ENCODE data around the gene CCR6. TPM values are rescaled to one million over a fixed set of nuclear protein-coding genes. Genes with fewer than 3 reads are reported as not detected.

CCR6 gene
- total and polyA plus RNA-seq, 5 experiments from 2014 or later, result 0.10 to 1.1 (median 0.27) TPM

DNA sequence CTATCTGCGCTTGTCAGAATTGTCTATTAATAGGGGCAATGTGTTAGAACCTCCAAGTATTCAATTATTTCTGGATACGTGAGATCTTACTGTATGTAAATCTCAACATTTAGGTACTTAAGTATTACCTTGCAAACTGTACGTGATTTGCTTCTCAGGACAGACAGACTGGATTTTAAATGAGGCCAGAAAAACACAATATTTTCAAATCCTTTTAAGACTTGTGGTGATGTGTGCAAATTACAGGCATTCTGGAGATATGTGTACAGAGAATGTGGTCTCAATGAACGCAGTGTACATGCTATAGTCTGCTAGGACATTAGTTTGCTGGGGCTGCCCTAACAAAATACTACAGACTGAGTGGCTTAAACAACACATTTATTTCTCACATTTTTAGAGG lies 16.9 kb downstream of the CCR6 start:
- peak overlapping the region in 1 of 10 donors; percentile 45 for H3K27ac Mint-ChIP-seq
- POLR2A ChIA-PET, result no interaction called here

DNA sequence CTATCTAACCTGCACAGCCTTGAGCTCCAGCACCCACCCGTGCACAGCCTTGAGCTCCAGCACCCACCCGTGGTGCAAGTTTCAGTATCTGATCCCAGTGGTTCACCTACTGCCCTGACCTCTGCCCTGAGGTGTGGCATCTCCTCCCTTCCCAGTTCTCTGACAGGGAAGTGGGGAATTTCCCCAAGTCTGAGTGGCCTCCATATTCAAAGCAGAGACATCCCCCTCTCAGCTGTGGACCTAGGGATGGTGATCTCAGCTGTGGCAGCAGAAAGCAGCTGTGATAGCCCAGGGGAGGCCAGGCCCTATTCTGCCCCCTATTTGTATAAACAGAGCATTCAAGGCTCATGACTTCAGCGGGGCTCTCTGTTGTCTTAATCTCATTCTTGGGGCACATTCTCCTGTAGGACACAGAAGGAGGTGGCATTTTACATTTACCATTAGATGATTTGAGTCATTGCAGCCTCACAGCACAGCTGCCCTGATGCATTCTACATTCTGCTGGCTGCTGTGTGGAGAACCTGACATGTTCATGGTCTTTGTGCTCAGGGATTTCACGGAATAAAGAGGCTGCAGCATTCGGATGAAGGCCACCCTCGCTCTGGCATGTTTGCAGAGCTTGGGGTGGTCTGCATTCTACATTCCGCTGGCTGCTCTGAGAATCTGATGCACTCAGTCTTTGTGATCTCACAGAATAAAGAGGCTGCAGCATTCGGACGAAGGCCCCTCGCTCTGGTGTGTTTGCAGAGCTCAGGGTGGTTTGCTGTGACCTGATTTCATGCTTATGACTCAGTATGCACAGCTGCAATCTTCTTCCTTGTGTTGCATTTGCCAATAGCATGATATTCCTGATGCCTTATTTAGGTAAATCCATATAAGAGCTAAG lies 17.9 kb downstream of the CCR6 start:
- POLR2A ChIA-PET, result no interaction called here
- Mint-ChIP-seq H3K4me1 (peaks cover 0 to 33% (median 7%) of the 10 kb centered on the region in 4 donors), H3K27ac (peak overlapping the region in 2 of 10 donors; percentile 32 to 45), H3K4me3 (no peak overlapping the region), H3K9me3 (no peaks in the 10 kb centered on the region), H3K36me3 (no peaks in the 10 kb centered on the region), H3K27me3 (peaks cover 0 to 24% (median 12%) of the 10 kb centered on the region in 5 donors)
- no peak for DNase-seq
- no peak for ATAC-seq

More for the DNA sequence above, 16.9 kb downstream of the CCR6 start:
- peaks cover 0 to 15% (median 10%) of the 10 kb centered on the region in 5 donors for H3K27me3 Mint-ChIP-seq
- ATAC-seq (no peak), DNase-seq (no peak)
- no peak overlapping the region for H3K4me3 Mint-ChIP-seq
- no peaks in the 10 kb centered on the region for H3K9me3 Mint-ChIP-seq
- H3K4me1 Mint-ChIP-seq, result peaks cover 0 to 33% (median 7%) of the 10 kb centered on the region in 4 donors
- H3K36me3 Mint-ChIP-seq, result no peaks in the 10 kb centered on the region

DNA sequence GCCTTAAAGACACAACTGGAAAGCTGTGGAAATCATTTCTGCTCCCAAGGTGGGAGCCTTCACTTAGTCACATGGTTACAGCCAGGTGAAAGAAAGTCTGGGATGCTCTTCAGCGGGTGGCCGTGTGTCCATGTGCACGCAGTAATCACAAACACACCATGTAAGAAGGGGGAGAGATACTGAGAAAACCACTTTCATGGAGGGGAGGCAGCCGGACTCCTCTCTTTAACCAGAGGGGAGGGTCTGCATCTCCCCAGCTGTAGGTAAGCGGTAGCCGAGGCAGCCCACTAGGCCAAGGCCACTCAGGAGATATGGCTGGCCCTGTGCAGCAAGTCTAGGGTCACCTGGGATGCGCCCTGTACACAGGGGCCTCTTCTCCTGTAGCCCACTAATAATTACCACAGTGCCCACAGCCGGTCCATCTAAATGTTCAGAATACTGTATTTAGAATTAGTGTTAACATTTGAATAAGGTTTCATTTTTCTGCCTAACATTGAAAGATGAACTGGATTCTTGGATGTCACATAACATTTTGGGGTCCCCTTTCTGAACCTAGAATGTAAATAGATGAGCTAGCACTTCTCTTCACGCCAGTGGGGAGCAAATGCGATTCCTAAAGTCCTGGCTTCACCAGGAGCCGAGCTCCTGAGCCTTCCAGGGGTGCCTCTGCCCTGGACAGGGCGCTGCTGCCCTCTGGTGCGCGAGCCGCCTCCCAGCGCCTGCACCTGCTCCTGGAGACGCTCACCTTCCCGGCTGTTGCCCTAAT lies 19.0 kb downstream of the CCR6 start:
- no peaks in the 10 kb centered on the region for H3K36me3 Mint-ChIP-seq
- ATAC-seq (peak; percentile 53 to 73), DNase-seq (peak in 8 of 10 donors; percentile 6 to 37 (median 30))
- POLR2A ChIA-PET, result no interaction called here
- no peak overlapping the region for H3K4me3 Mint-ChIP-seq
- H3K4me1 Mint-ChIP-seq, result peaks cover 0 to 28% (median 7%) of the 10 kb centered on the region in 4 donors
- peaks cover 0 to 24% (median 12%) of the 10 kb centered on the region in 5 donors for H3K27me3 Mint-ChIP-seq
- no peaks in the 10 kb centered on the region for H3K9me3 Mint-ChIP-seq
- no peak overlapping the region for H3K27ac Mint-ChIP-seq

DNA sequence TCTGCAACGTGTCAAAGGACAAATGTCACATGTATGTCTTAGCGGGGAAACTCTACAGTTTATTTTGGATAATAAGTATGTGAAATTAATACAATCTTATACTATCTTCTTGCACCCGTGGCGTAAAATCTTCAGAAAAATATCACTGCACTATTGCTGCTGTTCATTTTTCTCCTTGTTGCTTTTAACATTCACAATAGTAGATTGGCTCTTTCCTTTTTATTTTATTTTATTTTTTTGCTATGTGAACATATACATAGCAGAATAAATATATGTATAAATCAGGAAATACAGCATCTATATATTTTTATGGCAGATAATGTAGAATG lies 19.5 kb downstream of the CCR6 start:
- Mint-ChIP-seq H3K4me1 (peaks cover 0 to 26% (median 4%) of the 10 kb centered on the region in 4 donors), H3K36me3 (no peaks in the 10 kb centered on the region), H3K27ac (no peak overlapping the region), H3K27me3 (peaks cover 0 to 24% (median 12%) of the 10 kb centered on the region in 5 donors), H3K4me3 (no peak overlapping the region), H3K9me3 (no peaks in the 10 kb centered on the region)
- no peak for ATAC-seq
- POLR2A ChIA-PET, result no interaction called here
- DNase-seq, result no peak

DNA sequence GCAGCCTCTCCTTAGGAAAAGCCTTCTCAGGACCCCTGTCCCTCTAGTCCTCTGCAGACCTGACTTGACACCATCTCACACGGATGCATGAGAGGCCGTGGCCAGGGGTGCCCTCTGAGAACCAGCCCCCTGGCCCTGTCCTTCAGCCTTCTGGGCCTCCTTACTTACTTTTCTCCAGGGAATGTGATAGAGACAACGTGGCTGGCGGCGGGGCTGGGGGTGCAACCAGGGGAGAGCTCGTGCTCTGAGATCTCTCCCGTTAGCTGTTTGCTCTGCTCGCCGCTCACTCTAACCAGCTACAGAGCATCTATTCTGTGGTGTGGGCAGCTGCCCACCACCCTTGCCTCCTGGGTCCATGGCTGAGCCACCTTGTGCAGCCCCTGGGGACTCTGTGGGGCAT lies 20.1 kb downstream of the CCR6 start:
- Mint-ChIP-seq H3K27me3 (peaks cover 0 to 21% (median 12%) of the 10 kb centered on the region in 5 donors), H3K9me3 (no peaks in the 10 kb centered on the region), H3K36me3 (no peaks in the 10 kb centered on the region), H3K4me3 (no peak overlapping the region), H3K27ac (no peak overlapping the region), H3K4me1 (peaks cover 0 to 26% (median 0%) of the 10 kb centered on the region in 4 donors)
- DNase-seq, result no peak
- ATAC-seq, result no peak
- POLR2A ChIA-PET, result no interaction called here

DNA sequence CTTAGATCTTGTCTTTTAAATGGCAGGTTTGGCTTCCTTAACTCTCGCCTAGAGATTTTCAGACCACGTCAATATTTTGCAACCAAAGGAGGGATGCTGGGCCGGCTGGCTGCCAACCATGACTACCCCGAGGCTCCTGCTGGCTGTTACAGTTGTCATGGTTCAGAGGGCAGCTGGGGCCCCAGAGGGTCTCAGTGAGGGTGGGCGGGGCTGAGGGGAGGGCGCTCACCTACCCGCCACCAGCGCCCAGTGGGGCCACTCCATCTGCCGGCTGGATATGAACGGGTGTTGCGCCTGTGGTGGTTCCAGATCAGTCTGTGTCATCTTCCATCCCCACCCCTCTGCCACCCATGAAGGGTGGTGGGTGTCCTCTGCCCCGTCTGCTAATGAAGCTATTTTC lies 22.6 kb downstream of the CCR6 start:
- POLR2A ChIA-PET, result no interaction called here
- H3K36me3 Mint-ChIP-seq, result no peaks in the 10 kb centered on the region
- H3K4me3 Mint-ChIP-seq, result no peak overlapping the region
- no peak for DNase-seq
- H3K4me1 Mint-ChIP-seq, result peaks cover 0 to 20% (median 0%) of the 10 kb centered on the region in 4 donors
- no peak for ATAC-seq
- H3K9me3 Mint-ChIP-seq, result no peaks in the 10 kb centered on the region
- H3K27me3 Mint-ChIP-seq, result peaks cover 0 to 21% (median 12%) of the 10 kb centered on the region in 5 donors
- no peak overlapping the region for H3K27ac Mint-ChIP-seq

DNA sequence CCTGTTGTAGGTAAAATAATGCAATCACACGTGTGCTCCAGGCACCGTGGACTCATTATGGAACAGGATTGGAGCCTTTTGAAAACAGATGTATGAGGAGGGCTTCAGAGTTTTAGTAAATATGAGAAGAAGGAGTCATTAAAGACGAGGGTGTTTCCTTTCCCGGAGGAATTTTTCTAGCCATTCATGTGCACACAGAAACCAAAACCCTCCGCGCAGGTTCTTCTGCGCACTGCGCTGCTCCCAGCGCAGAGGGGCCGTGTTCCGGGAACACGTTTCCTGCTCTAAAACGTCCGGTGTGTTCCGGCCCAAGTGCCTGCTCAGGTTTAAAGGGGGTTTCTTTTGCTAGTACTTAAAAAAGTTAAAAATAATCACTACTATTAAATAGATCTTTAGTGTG lies 23.2 kb downstream of the CCR6 start:
- peak overlapping the region in 3 of 10 donors; percentile 15 to 20 (median 17) for H3K4me3 Mint-ChIP-seq
- H3K4me1 Mint-ChIP-seq, result peaks cover 0 to 15% (median 0%) of the 10 kb centered on the region in 4 donors
- POLR2A ChIA-PET, result no interaction called here
- no peak for DNase-seq
- H3K9me3 Mint-ChIP-seq, result no peaks in the 10 kb centered on the region
- H3K36me3 Mint-ChIP-seq, result no peaks in the 10 kb centered on the region
- peaks cover 0 to 21% (median 12%) of the 10 kb centered on the region in 5 donors for H3K27me3 Mint-ChIP-seq
- no peak overlapping the region for H3K27ac Mint-ChIP-seq
- no peak for ATAC-seq

DNA sequence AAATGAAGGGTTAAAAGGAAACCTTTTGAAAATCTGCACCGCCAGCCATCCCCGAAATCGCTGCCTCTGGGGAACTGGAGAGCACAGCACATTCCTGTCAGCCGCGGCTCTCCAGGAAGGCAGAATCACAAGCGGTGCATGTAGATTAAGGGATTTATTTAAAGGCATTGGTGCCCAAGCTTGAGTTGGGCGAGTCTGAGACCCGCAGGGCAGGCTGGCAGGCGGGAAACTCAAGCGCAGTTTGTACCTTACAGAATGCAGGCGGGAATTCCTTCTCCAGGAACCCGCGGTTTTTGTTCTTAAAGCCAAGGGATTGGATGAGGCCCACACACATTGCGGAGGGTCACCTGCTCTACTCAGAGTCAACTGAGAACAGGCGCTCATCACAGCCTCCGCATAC lies 24.1 kb downstream of the CCR6 start:
- no peak overlapping the region for H3K27ac Mint-ChIP-seq
- peaks cover 0 to 21% (median 12%) of the 10 kb centered on the region in 5 donors for H3K27me3 Mint-ChIP-seq
- DNase-seq (no peak), ATAC-seq (no peak)
- H3K4me1 Mint-ChIP-seq, result peaks cover 0 to 19% (median 0%) of the 10 kb centered on the region in 4 donors
- no peaks in the 10 kb centered on the region for H3K9me3 Mint-ChIP-seq
- peak overlapping the region in 1 of 10 donors; percentile 17 for H3K4me3 Mint-ChIP-seq
- POLR2A ChIA-PET, result no interaction called here
- H3K36me3 Mint-ChIP-seq, result no peaks in the 10 kb centered on the region

DNA sequence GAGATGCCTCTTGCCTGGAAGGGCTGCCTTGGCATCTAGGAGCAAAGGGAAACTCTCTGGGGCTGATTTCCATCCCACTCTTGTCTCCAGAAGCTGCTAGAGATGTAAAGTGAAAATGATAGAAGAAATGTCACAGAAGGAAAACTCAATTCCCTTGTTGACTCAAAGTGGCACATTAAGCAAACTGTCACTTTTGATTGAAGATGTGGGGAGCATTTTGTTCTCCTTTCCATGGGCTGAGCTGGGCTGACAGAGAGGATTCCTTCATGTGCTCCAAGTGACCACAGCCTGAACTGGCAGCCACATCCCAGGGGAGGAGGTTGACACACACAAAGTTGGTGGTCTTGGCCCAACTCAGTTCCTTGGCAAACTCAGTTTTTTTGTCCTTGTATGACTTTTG lies 25.1 kb downstream of the CCR6 start:
- peaks cover 0 to 21% (median 12%) of the 10 kb centered on the region in 5 donors for H3K27me3 Mint-ChIP-seq
- POLR2A ChIA-PET, result no interaction called here
- no peaks in the 10 kb centered on the region for H3K36me3 Mint-ChIP-seq
- H3K4me1 Mint-ChIP-seq, result peaks cover 0 to 14% (median 0%) of the 10 kb centered on the region in 4 donors
- no peaks in the 10 kb centered on the region for H3K9me3 Mint-ChIP-seq
- DNase-seq (no peak), ATAC-seq (no peak)
- H3K4me3 Mint-ChIP-seq, result no peak overlapping the region
- no peak overlapping the region for H3K27ac Mint-ChIP-seq

DNA sequence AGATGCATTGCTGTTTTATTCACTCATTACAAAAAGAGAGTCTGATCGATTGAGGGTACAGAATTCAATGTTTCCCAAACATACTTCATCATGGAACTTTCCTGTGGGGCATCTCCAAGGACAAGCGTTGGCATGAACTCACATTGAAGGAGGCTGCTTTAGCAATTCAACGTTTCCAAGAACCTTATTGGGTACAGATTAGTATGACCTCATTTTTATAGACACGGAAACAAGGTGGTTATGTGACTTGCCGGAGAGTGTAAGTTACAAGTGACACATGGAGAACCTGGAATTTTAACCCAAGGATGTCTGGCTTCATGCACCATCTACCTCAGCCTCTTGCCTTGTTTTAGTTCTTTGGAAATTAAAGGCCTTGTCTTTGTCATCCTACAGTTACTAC lies 26.1 kb downstream of the CCR6 start:
- no peak overlapping the region for H3K4me3 Mint-ChIP-seq
- H3K4me1 Mint-ChIP-seq, result peaks cover 0 to 18% (median 0%) of the 10 kb centered on the region in 4 donors
- no peaks in the 10 kb centered on the region for H3K9me3 Mint-ChIP-seq
- ATAC-seq (no peak), DNase-seq (no peak)
- no peaks in the 10 kb centered on the region for H3K36me3 Mint-ChIP-seq
- POLR2A ChIA-PET, result no interaction called here
- H3K27me3 Mint-ChIP-seq, result peaks cover 0 to 17% (median 10%) of the 10 kb centered on the region in 5 donors
- H3K27ac Mint-ChIP-seq, result no peak overlapping the region

DNA sequence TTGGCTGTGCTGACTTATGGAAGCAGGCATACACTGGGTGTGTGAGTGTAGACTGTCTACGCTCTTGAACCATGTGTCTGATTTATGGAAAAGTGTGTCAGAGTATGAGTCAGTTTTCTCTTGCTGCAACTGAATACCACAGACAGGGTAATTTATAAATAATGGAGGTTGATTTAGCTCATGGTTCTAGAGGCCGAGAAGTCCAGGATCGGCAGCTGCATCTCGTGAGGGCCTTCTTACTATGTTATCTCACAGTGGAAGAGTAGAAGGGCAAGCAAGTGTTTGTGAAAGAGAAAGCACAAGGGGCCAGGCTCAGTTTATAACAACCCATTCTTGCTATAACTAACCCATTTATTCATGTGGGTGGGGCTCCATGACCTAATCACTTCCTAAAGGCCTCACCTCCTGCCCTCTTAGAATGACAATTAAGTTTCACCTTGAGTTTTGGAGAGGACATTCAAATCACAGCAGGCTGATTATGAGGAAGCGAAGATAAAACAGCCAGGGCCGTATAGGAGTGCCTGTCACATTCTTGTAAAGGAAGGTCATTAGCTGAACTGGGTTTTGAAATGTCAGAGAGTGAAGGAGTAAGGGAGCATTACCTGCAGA lies 28.1 kb downstream of the CCR6 start:
- Mint-ChIP-seq H3K36me3 (no peaks in the 10 kb centered on the region), H3K4me1 (peaks cover 0 to 18% (median 0%) of the 10 kb centered on the region in 4 donors), H3K4me3 (peak overlapping the region in 1 of 10 donors; percentile 3), H3K9me3 (no peaks in the 10 kb centered on the region), H3K27me3 (peaks cover 0 to 6% (median 0%) of the 10 kb centered on the region in 5 donors), H3K27ac (no peak overlapping the region)
- POLR2A ChIA-PET, result no interaction called here
- no peak for DNase-seq
- no peak for ATAC-seq

DNA sequence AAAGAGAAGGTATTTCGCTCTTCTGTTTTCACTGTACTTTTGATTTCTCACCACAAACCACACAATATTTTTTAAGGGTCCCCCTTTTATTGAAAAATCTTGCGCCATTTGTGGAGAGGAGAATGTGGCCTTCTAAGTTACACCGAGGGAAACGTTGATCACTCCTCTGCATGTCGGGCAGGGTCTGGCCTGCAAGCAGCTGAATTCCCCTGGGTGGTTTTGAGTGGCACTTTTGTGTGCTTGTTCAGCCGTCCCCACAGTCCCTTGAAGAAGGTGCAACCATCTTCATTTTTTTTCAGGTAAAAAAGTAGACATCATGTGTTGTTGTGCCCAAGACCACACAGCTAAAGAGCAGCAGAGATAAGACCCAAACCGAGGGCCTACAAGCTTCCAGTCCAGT lies 28.8 kb downstream of the CCR6 start:
- Mint-ChIP-seq H3K27ac (no peak overlapping the region), H3K36me3 (no peaks in the 10 kb centered on the region), H3K4me3 (no peak overlapping the region), H3K9me3 (no peaks in the 10 kb centered on the region), H3K4me1 (peaks cover 0 to 18% (median 0%) of the 10 kb centered on the region in 4 donors), H3K27me3 (peaks cover 0 to 3% (median 0%) of the 10 kb centered on the region in 5 donors)
- no peak for DNase-seq
- POLR2A ChIA-PET, result no interaction called here
- ATAC-seq, result no peak

DNA sequence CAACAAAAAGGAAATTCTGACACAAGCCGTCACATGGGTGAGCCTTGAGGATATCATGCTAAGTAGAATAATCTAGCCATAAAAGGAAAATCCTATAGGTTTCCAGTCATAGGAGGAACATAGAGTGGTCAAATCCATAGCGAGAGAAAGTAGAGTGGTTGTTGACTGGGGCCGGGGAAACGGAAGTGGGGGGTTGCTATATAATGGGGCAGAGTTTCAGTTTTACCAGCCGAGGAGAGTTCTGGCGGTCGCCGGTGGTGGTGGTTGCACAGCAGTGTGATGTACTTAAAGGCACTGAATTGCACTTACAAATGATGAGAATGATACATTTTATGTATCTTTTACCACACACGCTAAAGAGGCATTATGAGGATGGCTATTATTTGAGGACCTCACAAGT lies 30.0 kb downstream of the CCR6 start:
- Mint-ChIP-seq H3K4me3 (peak overlapping the region in 2 of 10 donors; percentile 77 to 88), H3K9me3 (no peaks in the 10 kb centered on the region), H3K27me3 (peaks cover 0 to 1% (median 0%) of the 10 kb centered on the region in 5 donors), H3K36me3 (no peaks in the 10 kb centered on the region), H3K27ac (peak overlapping the region in 2 of 10 donors; percentile 53 to 63), H3K4me1 (peaks cover 0 to 18% (median 0%) of the 10 kb centered on the region in 4 donors)
- DNase-seq, result no peak
- POLR2A ChIA-PET, result no interaction called here
- ATAC-seq, result no peak
